ENCODE measurements around the gene SMIM43.
A peak's percentile ranks its signal among the peaks of the same experiment; 100 is the strongest.
"Not testable (repeated sequence)": the region's sequence is repeated elsewhere in the genome, so short reads cannot be mapped to it uniquely, and the experiment has no call there.

The SMIM43 gene

DNA sequence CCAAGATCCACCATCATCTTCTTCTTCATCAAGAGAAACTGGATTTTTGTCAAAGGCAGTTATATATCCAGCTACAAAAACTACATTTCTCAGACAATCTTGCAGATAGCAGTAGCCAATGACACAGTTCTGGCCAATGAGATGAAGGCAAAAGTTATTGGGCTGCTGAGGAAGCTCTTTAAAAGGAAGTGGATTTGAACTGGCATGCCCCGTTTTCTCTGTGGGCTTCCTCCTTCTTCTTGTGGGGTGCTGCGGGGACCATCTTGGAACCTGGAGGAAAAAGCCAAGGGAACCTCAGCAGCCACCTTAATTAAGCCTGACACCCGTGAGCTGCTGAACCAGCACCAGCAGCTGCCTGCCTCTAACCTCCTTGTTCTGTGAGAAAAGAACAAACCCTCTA is 4.8 kb downstream of the SMIM43 start:
- Histone ChIP-seq H3K36me3 (ENCODE audit: control insufficient read depth in 1 of 2, insufficient read depth in 2 of 2, low read depth in 1 of 2, low read length in 2 of 2) (peaks cover 0 to 3% of the 10 kb centered on the region in 2 experiments), H3K4me3 (ENCODE audit: insufficient read depth in 1 of 2, low read depth in 1 of 2, low read length in 2 of 2) (no peak overlapping the region), H2AK5ac (ENCODE audit: low read length, severe bottlenecking) (no peak overlapping the region), H3K4me2 (ENCODE audit: low read length, poor library complexity, severe bottlenecking) (no peak overlapping the region), H2BK5ac (ENCODE audit: low read depth, low read length, poor library complexity, severe bottlenecking) (no peak overlapping the region), H2BK120ac (ENCODE audit: low read depth, low read length) (no peak overlapping the region), H3K79me1 (replicated peaks; ENCODE audit: low read length, poor library complexity, severe bottlenecking) (no peaks in the 10 kb centered on the region), H3K27me3 (ENCODE audit: control insufficient read depth in 1 of 2, insufficient read depth in 1 of 2, low read length in 2 of 2) (peaks cover 10 to 16% of the 10 kb centered on the region in 2 experiments), H3K4me1 (ENCODE audit: control insufficient read depth, insufficient read depth, low read depth, low read length) (peaks cover 7% of the 10 kb centered on the region), H3K9me3 (ENCODE audit: control insufficient read depth, low read length) (no peaks in the 10 kb centered on the region), H3K9ac (ENCODE audit: low read length) (no peak overlapping the region), H3K23ac (ENCODE audit: low read length in 2 of 2) (no peak overlapping the region), H3K18ac (ENCODE audit: low read depth in 1 of 2, low read length in 2 of 2) (no peak overlapping the region), H2AFZ (ENCODE audit: low read depth, low read length) (no peak overlapping the region), H3K14ac (ENCODE audit: low read length in 2 of 2) (no peak overlapping the region), H3K4ac (ENCODE audit: low read depth in 1 of 2, low read length in 2 of 2) (no peak overlapping the region), H3K27ac (ENCODE audit: low read length, poor library complexity, severe bottlenecking) (no peak overlapping the region), H4K8ac (ENCODE audit: low read length) (no peak overlapping the region), H2BK12ac (ENCODE audit: low read length in 2 of 2) (no peak overlapping the region), H2BK15ac (ENCODE audit: low read depth, poor library complexity, severe bottlenecking) (no peak overlapping the region), H4K91ac (ENCODE audit: low read length) (no peak overlapping the region)
- 55% methylated on average over 3 of the region's 3 CpGs for WGBS
- no peak for DNase-seq

DNA sequence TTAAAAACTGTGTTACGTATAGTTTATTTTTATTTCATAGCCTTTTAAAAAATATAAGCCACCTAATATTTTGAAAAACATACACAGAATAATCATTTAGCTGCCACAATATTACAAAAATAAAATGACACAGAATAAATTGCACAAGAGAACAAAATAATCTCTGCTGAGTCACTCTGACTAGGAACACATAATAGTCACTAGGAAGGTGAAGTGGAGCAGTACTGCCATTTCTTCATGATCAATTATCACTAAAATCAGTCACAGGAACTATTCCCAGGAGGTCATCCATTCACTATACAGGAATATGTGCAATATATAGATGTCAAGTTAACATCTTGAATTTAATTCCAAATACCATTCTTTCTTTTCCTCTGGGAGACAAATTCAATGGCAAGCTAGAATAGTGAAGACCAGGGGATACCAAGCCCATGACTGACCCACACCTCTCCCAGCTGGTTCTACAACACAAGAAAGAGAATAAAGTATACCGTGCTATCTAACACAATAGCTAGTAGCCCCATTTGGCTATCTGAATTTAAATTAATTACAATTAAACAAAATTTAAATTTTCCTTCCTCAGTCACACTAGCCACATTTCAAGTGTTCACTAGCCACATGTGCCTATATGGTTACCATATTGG is 5.9 kb downstream of the SMIM43 start:
- no peak overlapping the region for H3K4me2 ChIP-seq (ENCODE audit: low read length, poor library complexity, severe bottlenecking)
- no peak overlapping the region for H3K4me3 ChIP-seq (ENCODE audit: insufficient read depth in 1 of 2, low read depth in 1 of 2, low read length in 2 of 2)
- H2BK5ac ChIP-seq (ENCODE audit: low read depth, low read length, poor library complexity, severe bottlenecking), result no peak overlapping the region
- H3K9me3 ChIP-seq (ENCODE audit: control insufficient read depth, low read length), result no peaks in the 10 kb centered on the region
- H3K23ac ChIP-seq (ENCODE audit: low read length in 2 of 2), result no peak overlapping the region
- no peak overlapping the region for H3K14ac ChIP-seq (ENCODE audit: low read length in 2 of 2)
- H3K9ac ChIP-seq (ENCODE audit: low read length), result no peak overlapping the region
- H4K91ac ChIP-seq (ENCODE audit: low read length), result no peak overlapping the region
- H2BK12ac ChIP-seq (ENCODE audit: low read length in 2 of 2), result no peak overlapping the region
- no peaks in the 10 kb centered on the region for H3K36me3 ChIP-seq (ENCODE audit: control insufficient read depth in 1 of 2, insufficient read depth in 2 of 2, low read depth in 1 of 2, low read length in 2 of 2)
- H3K4me1 ChIP-seq (ENCODE audit: control insufficient read depth, insufficient read depth, low read depth, low read length), result no peaks in the 10 kb centered on the region
- no peak overlapping the region for H2AK5ac ChIP-seq (ENCODE audit: low read length, severe bottlenecking)
- no peak overlapping the region for H4K8ac ChIP-seq (ENCODE audit: low read length)
- no peak overlapping the region for H2BK120ac ChIP-seq (ENCODE audit: low read depth, low read length)
- H3K4ac ChIP-seq (ENCODE audit: low read depth in 1 of 2, low read length in 2 of 2), result no peak overlapping the region
- H3K79me1 ChIP-seq (replicated peaks; ENCODE audit: low read length, poor library complexity, severe bottlenecking), result no peaks in the 10 kb centered on the region
- H3K18ac ChIP-seq (ENCODE audit: low read depth in 1 of 2, low read length in 2 of 2), result no peak overlapping the region
- H3K27ac ChIP-seq (ENCODE audit: low read length, poor library complexity, severe bottlenecking), result no peak overlapping the region
- DNase-seq, result peak; percentile 12
- 100% methylated on average over 1 of the region's 2 CpGs for WGBS
- no peak overlapping the region for H2AFZ ChIP-seq (ENCODE audit: low read depth, low read length)
- H3K27me3 ChIP-seq (ENCODE audit: control insufficient read depth in 1 of 2, insufficient read depth in 1 of 2, low read length in 2 of 2), result peaks cover 2 to 6% of the 10 kb centered on the region in 2 experiments
- H2BK15ac ChIP-seq (ENCODE audit: low read depth, poor library complexity, severe bottlenecking), result no peak overlapping the region

DNA sequence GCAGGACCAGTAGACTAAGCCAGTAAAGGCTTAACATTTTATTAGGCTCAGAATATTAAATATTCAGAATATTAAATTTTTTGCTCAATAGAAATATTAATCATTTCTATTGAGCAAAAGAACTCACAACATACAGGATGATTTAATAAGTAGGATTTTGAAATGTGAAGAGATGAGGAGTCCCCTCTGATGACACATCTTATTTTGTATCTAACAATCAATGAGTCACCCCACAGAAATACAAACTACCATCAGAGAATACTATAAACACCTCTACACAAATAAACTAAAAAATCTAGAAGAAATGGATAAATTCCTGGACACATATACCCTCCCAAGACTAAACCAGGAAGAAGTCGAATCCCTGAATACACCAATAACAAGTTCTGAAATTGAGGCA is 12.8 kb downstream of the SMIM43 start:
- not testable (repeated sequence) for H2AFZ ChIP-seq (ENCODE audit: low read depth, low read length); H3K4me3 ChIP-seq (ENCODE audit: insufficient read depth in 1 of 2, low read depth in 1 of 2, low read length in 2 of 2); H4K91ac ChIP-seq (ENCODE audit: low read length); H3K14ac ChIP-seq (ENCODE audit: low read length in 2 of 2); H3K36me3 ChIP-seq (ENCODE audit: control insufficient read depth in 1 of 2, insufficient read depth in 2 of 2, low read depth in 1 of 2, low read length in 2 of 2); H3K18ac ChIP-seq (ENCODE audit: low read depth in 1 of 2, low read length in 2 of 2); H2BK5ac ChIP-seq (ENCODE audit: low read depth, low read length, poor library complexity, severe bottlenecking); H3K4me1 ChIP-seq (ENCODE audit: control insufficient read depth, insufficient read depth, low read depth, low read length); H2BK12ac ChIP-seq (ENCODE audit: low read length in 2 of 2); H3K9me3 ChIP-seq (ENCODE audit: control insufficient read depth, low read length); H3K4ac ChIP-seq (ENCODE audit: low read depth in 1 of 2, low read length in 2 of 2); H3K27ac ChIP-seq (ENCODE audit: low read length, poor library complexity, severe bottlenecking); H2AK5ac ChIP-seq (ENCODE audit: low read length, severe bottlenecking); H2BK120ac ChIP-seq (ENCODE audit: low read depth, low read length); H4K8ac ChIP-seq (ENCODE audit: low read length); H3K23ac ChIP-seq (ENCODE audit: low read length in 2 of 2); H3K79me1 ChIP-seq (replicated peaks; ENCODE audit: low read length, poor library complexity, severe bottlenecking); H2BK15ac ChIP-seq (ENCODE audit: low read depth, poor library complexity, severe bottlenecking); H3K4me2 ChIP-seq (ENCODE audit: low read length, poor library complexity, severe bottlenecking); H3K9ac ChIP-seq (ENCODE audit: low read length); H3K27me3 ChIP-seq (ENCODE audit: control insufficient read depth in 1 of 2, insufficient read depth in 1 of 2, low read length in 2 of 2)
- peak; percentile 49 for DNase-seq
- WGBS, result 59% methylated on average over 1 of the region's 1 CpG

DNA sequence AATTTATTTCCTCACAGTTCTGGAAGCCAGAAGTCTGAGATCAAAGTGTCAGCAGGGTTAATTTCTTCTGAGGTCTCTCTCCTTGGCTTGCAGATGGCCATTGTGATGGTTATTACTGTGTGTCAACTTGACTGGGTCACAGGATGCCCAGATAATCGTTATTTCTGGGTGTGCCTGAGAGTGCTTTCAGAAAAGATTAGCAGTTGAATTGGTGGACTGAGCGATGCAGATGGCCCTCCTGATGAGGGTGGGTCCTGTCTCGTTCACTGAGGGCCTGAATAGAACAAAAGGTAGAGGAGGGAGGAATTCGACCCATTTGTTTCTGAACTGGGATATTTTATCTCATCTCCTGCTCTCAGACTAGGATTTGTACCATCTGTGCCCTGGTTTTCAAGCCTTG is 15.7 kb downstream of the SMIM43 start:
- H2AK5ac ChIP-seq (ENCODE audit: low read length, severe bottlenecking), result no peak overlapping the region
- H3K4me2 ChIP-seq (ENCODE audit: low read length, poor library complexity, severe bottlenecking), result no peak overlapping the region
- no peak overlapping the region for H2BK120ac ChIP-seq (ENCODE audit: low read depth, low read length)
- H3K4me3 ChIP-seq (ENCODE audit: insufficient read depth in 1 of 2, low read depth in 1 of 2, low read length in 2 of 2), result no peak overlapping the region
- no peak overlapping the region for H3K14ac ChIP-seq (ENCODE audit: low read length in 2 of 2)
- 20% methylated on average over 3 of the region's 4 CpGs for WGBS
- no peak overlapping the region for H2BK5ac ChIP-seq (ENCODE audit: low read depth, low read length, poor library complexity, severe bottlenecking)
- H3K27ac ChIP-seq (ENCODE audit: low read length, poor library complexity, severe bottlenecking), result no peak overlapping the region
- no peak overlapping the region for H4K8ac ChIP-seq (ENCODE audit: low read length)
- H2AFZ ChIP-seq (ENCODE audit: low read depth, low read length), result no peak overlapping the region
- no peak overlapping the region for H2BK15ac ChIP-seq (ENCODE audit: low read depth, poor library complexity, severe bottlenecking)
- H3K79me1 ChIP-seq (replicated peaks; ENCODE audit: low read length, poor library complexity, severe bottlenecking), result no peaks in the 10 kb centered on the region
- H3K9ac ChIP-seq (ENCODE audit: low read length), result no peak overlapping the region
- H3K36me3 ChIP-seq (ENCODE audit: control insufficient read depth in 1 of 2, insufficient read depth in 2 of 2, low read depth in 1 of 2, low read length in 2 of 2), result no peaks in the 10 kb centered on the region
- H3K18ac ChIP-seq (ENCODE audit: low read depth in 1 of 2, low read length in 2 of 2), result no peak overlapping the region
- no peak overlapping the region for H4K91ac ChIP-seq (ENCODE audit: low read length)
- H3K27me3 ChIP-seq (ENCODE audit: control insufficient read depth in 1 of 2, insufficient read depth in 1 of 2, low read length in 2 of 2), result no peaks in the 10 kb centered on the region
- no peak overlapping the region for H3K4ac ChIP-seq (ENCODE audit: low read depth in 1 of 2, low read length in 2 of 2)
- DNase-seq, result no peak
- no peaks in the 10 kb centered on the region for H3K4me1 ChIP-seq (ENCODE audit: control insufficient read depth, insufficient read depth, low read depth, low read length)
- H2BK12ac ChIP-seq (ENCODE audit: low read length in 2 of 2), result no peak overlapping the region
- H3K9me3 ChIP-seq (ENCODE audit: control insufficient read depth, low read length), result no peaks in the 10 kb centered on the region
- no peak overlapping the region for H3K23ac ChIP-seq (ENCODE audit: low read length in 2 of 2)

All from mesenchymal stem cell (in vitro differentiated cells and primary cell).